GM12878 (cell line): Measurements from ENCODE around the gene CDC42EP1. TPM values are rescaled to one million over a fixed set of nuclear protein-coding genes. Genes with fewer than 3 reads are reported as not detected.
"Not testable (repeated sequence)": the region's sequence is repeated elsewhere in the genome, so short reads cannot be mapped to it uniquely, and the experiment has no call there.

Source experiments
- ATAC-seq: fragments of 200-7000 bp; cut with Tn5 transposase; 3 replicates; pipeline ENCODE4 v1.9.1; 2020; ENCODE audit warnings: mild to moderate bottlenecking, moderate library complexity
- BruUV-seq: library from RNA; stranded (reverse); fragments of 400-500 nt; replicated peaks from 2 replicates; lab custom pipeline; 2021; lab: Mats Ljungman, UMichigan
- CTCF ChIA-PET: fragments of 300-600 bp; sonication (Branson Sonifier 250); formaldehyde crosslinking; extraction: SDS; loops from one replicate; lab custom pipeline; 2021; ENCODE audit warnings: inconsistent platforms; lab: Yijun Ruan, JAX
- POLR2A ChIA-PET: fragments of 350-600 bp; formaldehyde crosslinking; extraction: SDS; loops from one replicate; lab custom pipeline; 2021; ENCODE audit warnings: inconsistent platforms; lab: Charles Lee
- RAD21 ChIA-PET: fragments of 300-600 bp; sonication (Branson Sonifier 250); formaldehyde crosslinking; loops from one replicate; lab custom pipeline; 2023; ENCODE audit warnings: antibody characterized with exemption; ENCODE audit not compliant: unreplicated experiment; lab: Charles Lee
- SMC1A ChIA-PET: fragments of 300-600 bp; sonication (Branson Sonifier 250); formaldehyde crosslinking; loops from one replicate; lab custom pipeline; 2023; ENCODE audit not compliant: unreplicated experiment, uncharacterized antibody; lab: Charles Lee
- DNase-seq: peaks from one replicate; pipeline ENCODE4 v3.0.0-alpha.2; 2011; ENCODE audit warnings: low read depth, low spot score
- FAIRE-seq: peaks from 3 replicates; lab custom pipeline; 2011; peaks lifted over from hg19 to GRCh38; lab: Jason Lieb, UNC
- H2AFZ ChIP-seq: 2 replicates; pipeline ENCODE4 v1.6.0; 2011; ENCODE audit warnings: low read depth, low read length, control low read depth; ENCODE audit not compliant: control insufficient read depth
- H3K27ac ChIP-seq: 2 replicates; pipeline ENCODE4 v1.5.1; 2011; ENCODE audit warnings: control low read depth; ENCODE audit not compliant: control insufficient read depth, insufficient read depth
- H3K27me3 ChIP-seq, 2 experiments: replicated peaks in 1 of 2; 2 replicates each; pipeline versions ENCODE4 v1.6.0 to v1.6.1; 2011; ENCODE audit warnings: low read length in 1 of 2; ENCODE audit not compliant: control insufficient read depth in 2 of 2, insufficient read depth in 2 of 2
- H3K36me3 ChIP-seq, 2 experiments: 2 replicates each; pipeline ENCODE4 v1.5.1; 2011; ENCODE audit warnings: low read length in 1 of 2; ENCODE audit not compliant: control insufficient read depth in 2 of 2, insufficient read depth in 2 of 2
- H3K4me1 ChIP-seq: 2 replicates; pipeline ENCODE4 v1.6.1; 2011; ENCODE audit warnings: mild to moderate bottlenecking, low read length, moderate library complexity, mixed read lengths; ENCODE audit not compliant: control insufficient read depth, insufficient read depth
- H3K4me2 ChIP-seq: 2 replicates; pipeline ENCODE4 v1.6.0; 2011; ENCODE audit warnings: control low read depth; ENCODE audit not compliant: control insufficient read depth, insufficient read depth
- H3K4me3 ChIP-seq: fragments of 200-600 bp; sonication (generic); 2 replicates; pipeline ENCODE4 v1.5.1; 2016
- H3K79me2 ChIP-seq: 2 replicates; pipeline ENCODE4 v1.6.0; 2011; ENCODE audit warnings: low read length; ENCODE audit not compliant: control insufficient read depth, insufficient read depth
- H3K9ac ChIP-seq: 2 replicates; pipeline ENCODE4 v1.8.0; 2011; ENCODE audit warnings: low read length, control low read depth, mixed read lengths; ENCODE audit not compliant: control insufficient read depth, insufficient read depth
- H3K9me3 ChIP-seq: replicated peaks from 3 replicates; pipeline ENCODE4 v1.5.1; 2011; ENCODE audit warnings: mild to moderate bottlenecking, low read length; ENCODE audit not compliant: control insufficient read depth, insufficient read depth
- H4K20me1 ChIP-seq: 2 replicates; pipeline ENCODE4 v1.6.0; 2011; ENCODE audit not compliant: control insufficient read depth, insufficient read depth
- FOXK2 ChIP-seq: fragments of 450-650 bp; IDR thresholded peaks from 2 replicates; pipeline ENCODE4 v1.6.1; 2017; ENCODE audit warnings: mild to moderate bottlenecking, moderate library complexity
- IKZF1 ChIP-seq: fragments of 450-650 bp; conservative IDR thresholded peaks from 2 replicates; pipeline ENCODE4 v1.6.1; 2017; ENCODE audit warnings: antibody characterized with exemption, mild to moderate bottlenecking
- WGBS: methylation state at CpG from one replicate; pipeline ENCODE4 v1.1.6; 2016; ENCODE audit warnings: low lambda C conversion rate; ENCODE audit not compliant: insufficient replicate concordance, insufficient coverage; ENCODE audit errors: missing lambda C conversion rate; 5-methylcytosine and 5-hydroxymethylcytosine counted together
- in situ Hi-C: fragments of 300-500 bp; cut with MboI; formaldehyde crosslinking; loops from 9 replicates; pipeline ENCODE4 v1.14.3; 2018; ENCODE audit warnings: mixed read lengths
- intact Hi-C: fragments of 100-400 bp; cut with micrococcal nuclease; formaldehyde crosslinking; loops from one replicate; pipeline ENCODE4 v1.14.2; 2022; ENCODE audit not compliant: unreplicated experiment
- polyA plus RNA-seq, 11 experiments: library from polyadenylated mRNA; depleted of rRNA in 4 of 11; unstranded in 6 of 11; stranded (reverse) in 5 of 11; fragments of >200 nt; fragmentation: Nextera tagmentation in 4 of 11; fragmentation: Illumina TruSeq in 1 of 11; extraction: Ambion mirVana in 4 of 11; extraction: Trizol in 1 of 11; gene quantifications; 1 replicate in 1 of 11; 2 replicates in 10 of 11; pipeline versions ENCODE4 v1.2.1 to v1.2.3, GENCODE V29; 2011 to 2016; ENCODE audit warnings: inconsistent platforms in 2 of 11, missing spikeins in 2 of 11, low read depth in 1 of 11
- total RNA-seq, 4 experiments: library from RNA; depleted of rRNA in 3 of 4; stranded (reverse); fragments of >200 nt in 3 of 4; fragmentation: Illumina TruSeq in 1 of 4; extraction: Trizol in 1 of 4; gene quantifications; 2 replicates each; pipeline versions ENCODE4 v1.2.1 to v1.2.3, GENCODE V29; 2013 to 2021

Gene CDC42EP1
- total and polyA plus RNA-seq, 10 of the 15 experiments (the other 5 are each of a cell fraction or from before 2014, with no cell fraction given) = 0.04 to 0.33 (median 0.09) TPM; not detected in 7

- TF ChIP-seq IKZF1 = peak; percentile 11; the same call in 1 of the 2 replicates
Observed at GRCh38 chr22:37588546-37589215, 28.4 kb downstream of the CDC42EP1 start (continued).

DNA sequence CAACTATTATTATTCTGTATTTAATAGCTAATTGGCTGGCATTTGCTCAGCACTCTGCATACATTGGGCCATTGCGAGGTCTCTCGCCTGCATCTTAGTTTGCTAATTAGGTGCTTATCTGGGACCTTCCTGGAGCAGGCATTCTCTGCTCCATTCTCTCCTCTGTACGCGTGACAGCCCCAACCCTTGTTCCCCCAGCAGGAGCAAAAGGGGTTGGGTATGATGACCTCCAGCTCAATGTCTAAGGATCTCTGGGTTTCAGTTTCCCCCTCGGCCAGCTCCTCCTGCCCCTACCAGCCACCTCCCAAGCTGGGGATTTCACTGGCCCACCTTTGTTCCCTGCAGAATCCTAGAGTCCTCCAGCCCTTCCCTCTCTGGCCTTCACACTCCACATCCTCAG is 29.4 kb downstream of the CDC42EP1 start:
- H3K27ac ChIP-seq = peak overlapping the region; percentile 65
- H3K4me2 ChIP-seq = peak overlapping the region; percentile 42
- SMC1A ChIA-PET = interaction anchor here (0.9 to 6.7 kb wide), 6 partner anchors 9 to 60 kb away, joined by 3 to 216 read pairs (median 10); partner anchors contain the start of gene LGALS2
- intact Hi-C loops = no loop called here
- H4K20me1 ChIP-seq = no peaks in the 10 kb centered on the region
- 84% methylated on average over 5 of the region's 5 CpGs for WGBS
- RAD21 ChIA-PET = interaction anchor here (0.7 to 5.4 kb wide), 6 partner anchors 10 to 69 kb away, joined by 4 to 183 read pairs (median 14); partner anchors contain the start of genes GGA1, LGALS2 and PDXP
- BruUV-seq = no TSS peak
- H3K79me2 ChIP-seq = no peaks in the 10 kb centered on the region
- H3K4me3 ChIP-seq = no peak overlapping the region
- ATAC-seq = no peak
- CTCF ChIA-PET = interaction anchor here (0.7 to 17.5 kb wide), 7 partner anchors 16 to 228 kb away, joined by 3 to 528 read pairs (median 4); partner anchors contain the start of genes GGA1 and LGALS2
- no peak for TF ChIP-seq FOXK2
- 0 out of 2 replicates have a peak, but pooled peaks have one; percentile 7 for TF ChIP-seq IKZF1
- H3K9me3 ChIP-seq = no peaks in the 10 kb centered on the region; the same call in 2 of the 3 replicates
- DNase-seq = no peak
- no peaks in the 10 kb centered on the region for H3K27me3 ChIP-seq
- in situ Hi-C loops = no loop called here
- POLR2A ChIA-PET = interaction anchor here (0.6 to 3.0 kb wide), 9 partner anchors 9 to 91 kb away, joined by 3 to 18 read pairs (median 4); partner anchors contain the start of genes GGA1, LGALS2 and PDXP
- no peak overlapping the region for H2AFZ ChIP-seq
- no peak for FAIRE-seq
- no peak overlapping the region for H3K9ac ChIP-seq
- H3K36me3 ChIP-seq = no peaks in the 10 kb centered on the region
- peaks cover 31% of the 10 kb centered on the region for H3K4me1 ChIP-seq

DNA sequence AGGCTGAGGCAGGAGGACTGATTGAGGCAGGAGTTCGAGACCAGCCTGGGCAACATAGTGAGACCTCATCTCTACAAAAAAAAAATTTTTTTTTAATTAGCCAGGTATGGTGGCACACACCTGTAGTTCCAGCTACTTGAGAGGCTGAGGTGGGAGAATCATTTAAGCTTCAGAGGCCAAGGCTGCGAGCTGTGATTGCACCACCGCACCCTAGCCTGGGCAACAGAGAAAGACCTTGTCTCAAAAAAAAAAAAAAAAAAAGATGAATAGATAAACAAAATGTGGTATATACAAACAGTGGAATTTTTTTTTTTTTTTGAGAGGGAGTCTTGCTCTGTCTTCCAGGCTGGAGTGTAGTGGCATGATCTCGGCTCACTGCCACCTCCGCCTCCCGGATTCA is 30.8 kb downstream of the CDC42EP1 start:
- H3K36me3 ChIP-seq, DNase-seq, H3K79me2 ChIP-seq, H3K4me2 ChIP-seq, H3K27me3 ChIP-seq, BruUV-seq, in situ Hi-C loops, H3K4me3 ChIP-seq, ATAC-seq, H3K9ac ChIP-seq, H2AFZ ChIP-seq, H3K27ac ChIP-seq, H3K9me3 ChIP-seq, intact Hi-C loops, FAIRE-seq, H4K20me1 ChIP-seq: not testable (repeated sequence)
- POLR2A ChIA-PET = interaction anchor here (0.7 to 3.4 kb wide), 10 partner anchors 13 to 1798 kb away, joined by 3 to 21 read pairs (median 4); partner anchors contain the start of genes GGA1 and PDXP
- 96% methylated on average over 6 of the region's 6 CpGs for WGBS
- SMC1A ChIA-PET = interaction anchor here (0.9 to 6.7 kb wide), 11 partner anchors 9 to 51 kb away, joined by 3 to 216 read pairs (median 6); partner anchors contain the start of gene GGA1
- peaks cover 31% of the 10 kb centered on the region for H3K4me1 ChIP-seq
- CTCF ChIA-PET = interaction anchor here (0.6 to 17.5 kb wide), 10 partner anchors 15 to 1299 kb away, joined by 3 to 528 read pairs (median 4); partner anchors contain the start of genes GGA1 and LGALS2
- RAD21 ChIA-PET = interaction anchor here (0.9 to 5.4 kb wide), 10 partner anchors 8 to 105 kb away, joined by 3 to 183 read pairs (median 6); partner anchors contain the start of genes GGA1, LGALS2, MFNG and PDXP
